ENCODE results near the gene FOXA2.

DNA sequence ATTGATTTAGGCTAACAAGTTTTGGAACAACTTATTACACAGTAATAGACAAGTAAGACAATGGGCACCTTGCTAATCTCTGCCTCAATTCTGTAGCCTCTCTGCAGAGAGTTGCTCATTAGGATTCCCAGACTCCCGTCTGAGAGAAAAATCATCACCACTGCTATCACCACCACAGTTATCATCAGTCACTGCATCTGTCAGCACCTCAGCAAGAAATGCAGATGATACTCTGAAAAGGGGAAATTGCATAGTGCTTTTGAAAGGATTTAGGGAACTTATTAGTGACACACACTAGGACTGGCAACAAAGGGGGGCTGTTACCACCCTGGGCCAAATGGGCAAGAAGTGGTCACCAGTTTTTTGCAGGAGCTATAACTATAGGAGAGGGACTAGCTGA is 39.9 kb downstream of the FOXA2 start:
- TF ChIP-seq POLR2A (IDR thresholded peaks at IDR 0.05; ENCODE audit: low read depth, low read length) (no peak), POLR2AphosphoS5 (IDR thresholded peaks at IDR 0.05; ENCODE audit: low read depth, low read length) (no peak), TAF1 (IDR thresholded peaks at IDR 0.05; ENCODE audit: low read depth, low read length) (no peak), SPI1 (IDR thresholded peaks at IDR 0.05; ENCODE audit: low read depth, low read length) (no peak)

Measured in GM12891 (cell line).